Loucy (cell line): ENCODE results near the gene NPRL2.

Experiments
- H2AFZ ChIP-seq: fragments of 200-600 bp; sonication (generic); 2 replicates; pipeline ENCODE4 v1.6.0; 2016; ENCODE audit warnings: antibody characterized with exemption, mild to moderate bottlenecking, low read length, moderate library complexity
- H3F3A ChIP-seq: fragments of 200-600 bp; 2 replicates; pipeline ENCODE4 v1.6.0; 2016; ENCODE audit warnings: antibody characterized with exemption, low read depth, mild to moderate bottlenecking
- H3K27me3 ChIP-seq: fragments of 200-600 bp; sonication (generic); 2 replicates; pipeline ENCODE4 v1.6.1; 2014; ENCODE audit warnings: low read length, mild to moderate bottlenecking; ENCODE audit not compliant: insufficient read depth, poor library complexity, severe bottlenecking
- H3K36me3 ChIP-seq: fragments of 200-600 bp; sonication (generic); 2 replicates; pipeline ENCODE4 v1.6.1; 2016; ENCODE audit warnings: low read length; ENCODE audit not compliant: insufficient read depth
- H3K4me1 ChIP-seq: fragments of 200-600 bp; sonication (generic); 2 replicates; pipeline ENCODE4 v1.5.1; 2014; ENCODE audit warnings: low read length, mild to moderate bottlenecking; ENCODE audit not compliant: insufficient read depth, poor library complexity, severe bottlenecking
- H3K4me2 ChIP-seq: fragments of 200-600 bp; sonication (generic); 2 replicates; pipeline ENCODE4 v1.6.0; 2014; ENCODE audit warnings: antibody characterized with exemption, low read length, low read depth, mild to moderate bottlenecking; ENCODE audit not compliant: poor library complexity, severe bottlenecking
- H3K4me3 ChIP-seq: fragments of 200-600 bp; sonication (generic); 2 replicates; pipeline ENCODE4 v1.5.1; 2014; ENCODE audit warnings: low read length, mild to moderate bottlenecking, mixed read lengths; ENCODE audit not compliant: poor library complexity, severe bottlenecking
- H3K79me2 ChIP-seq: fragments of 200-600 bp; sonication (generic); 2 replicates; pipeline ENCODE4 v1.6.1; 2014; ENCODE audit warnings: low read length; ENCODE audit not compliant: insufficient read depth
- H3K9ac ChIP-seq: fragments of 200-600 bp; sonication (generic); 2 replicates; pipeline ENCODE4 v1.6.0; 2014; ENCODE audit warnings: mild to moderate bottlenecking, low read depth, low read length, moderate library complexity; ENCODE audit not compliant: poor library complexity, severe bottlenecking
- H3K9me2 ChIP-seq: fragments of 200-600 bp; sonication (generic); replicated peaks from 2 replicates; pipeline ENCODE4 v1.6.1; 2016; ENCODE audit warnings: low read depth, low read length, mixed read lengths
- H3K9me3 ChIP-seq: fragments of 200-600 bp; sonication (generic); 2 replicates; pipeline ENCODE4 v1.6.1; 2014; ENCODE audit warnings: mild to moderate bottlenecking, antibody characterized with exemption, low read length, low read depth; ENCODE audit not compliant: insufficient read depth
- H4K20me1 ChIP-seq: fragments of 200-600 bp; sonication (generic); 2 replicates; pipeline ENCODE4 v1.6.0; 2014; ENCODE audit warnings: antibody characterized with exemption, low read length, mild to moderate bottlenecking; ENCODE audit not compliant: insufficient read depth, poor library complexity, severe bottlenecking
- CTCF ChIP-seq: fragments of 200-600 bp; sonication (generic); conservative IDR thresholded peaks from 2 replicates; pipeline ENCODE4 v1.5.1; 2014; ENCODE audit warnings: mild to moderate bottlenecking, antibody characterized with exemption, low read length
- EZH2phosphoT487 ChIP-seq: fragments of 200-600 bp; IDR thresholded peaks from 2 replicates; pipeline ENCODE4 v1.6.1; 2018; ENCODE audit warnings: antibody characterized with exemption, mild to moderate bottlenecking, moderate library complexity, borderline replicate concordance

Gene NPRL2

GRCh38 chr3:50323614-50324199, 26.9 kb downstream of the NPRL2 start:
- Histone ChIP-seq H3K4me3 (no peak overlapping the region), H3K9me2 (no peaks in the 10 kb centered on the region), H3F3A (peaks cover 3% of the 10 kb centered on the region), H3K9me3 (no peaks in the 10 kb centered on the region), H3K36me3 (no peaks in the 10 kb centered on the region), H3K79me2 (peaks cover 38% of the 10 kb centered on the region), H3K4me1 (peaks cover 30% of the 10 kb centered on the region), H3K4me2 (no peak overlapping the region), H2AFZ (no peak overlapping the region), H3K27me3 (no peaks in the 10 kb centered on the region), H4K20me1 (peaks cover 23% of the 10 kb centered on the region), H3K9ac (no peak overlapping the region)
- TF ChIP-seq EZH2phosphoT487 (no peak), CTCF (no peak)

- no peaks in the 10 kb centered on the region for H3K9me3 ChIP-seq
- no peak overlapping the region for H3K4me3 ChIP-seq
- H3K9me2 ChIP-seq = no peaks in the 10 kb centered on the region
- no peak overlapping the region for H3K4me2 ChIP-seq
- H3K27me3 ChIP-seq = no peaks in the 10 kb centered on the region
- no peak overlapping the region for H2AFZ ChIP-seq
- H4K20me1 ChIP-seq = peaks cover 23% of the 10 kb centered on the region
- no peaks in the 10 kb centered on the region for H3K36me3 ChIP-seq
- H3F3A ChIP-seq = no peaks in the 10 kb centered on the region
- H3K9ac ChIP-seq = peak overlapping the region; percentile 13
- peaks cover 44% of the 10 kb centered on the region for H3K79me2 ChIP-seq
- TF ChIP-seq CTCF = no peak
- TF ChIP-seq EZH2phosphoT487 = no peak
- peaks cover 35% of the 10 kb centered on the region for H3K4me1 ChIP-seq
Observed at GRCh38 chr3:50323092-50323600, 27.4 kb downstream of the NPRL2 start.

GRCh38 chr3:50322386-50323091, 28.0 kb downstream of the NPRL2 start, which contains the start of gene HYAL2:
Gene HYAL2 (minus strand): TSS chr3:50322745. CDS start chr3:50320489, 2,256 bp downstream.
- Histone ChIP-seq H3F3A (no peaks in the 10 kb centered on the region), H3K4me3 (peak within 1 kb of the TSS; percentile 78), H3K36me3 (no peaks in the 10 kb centered on the region), H2AFZ (peak within 1 kb of the TSS; percentile 98), H3K4me2 (peak within 1 kb of the TSS; percentile 95), H4K20me1 (peaks cover 19% of the 10 kb centered on the region), H3K27me3 (no peaks in the 10 kb centered on the region), H3K9me2 (no peaks in the 10 kb centered on the region), H3K9me3 (no peaks in the 10 kb centered on the region), H3K4me1 (peaks cover 38% of the 10 kb centered on the region), H3K79me2 (peaks cover 43% of the 10 kb centered on the region), H3K9ac (peak within 1 kb of the TSS; percentile 77)
- TF ChIP-seq EZH2phosphoT487 (no peak), CTCF (no peak)
